ENCODE results near the gene VPS13D.

DNA sequence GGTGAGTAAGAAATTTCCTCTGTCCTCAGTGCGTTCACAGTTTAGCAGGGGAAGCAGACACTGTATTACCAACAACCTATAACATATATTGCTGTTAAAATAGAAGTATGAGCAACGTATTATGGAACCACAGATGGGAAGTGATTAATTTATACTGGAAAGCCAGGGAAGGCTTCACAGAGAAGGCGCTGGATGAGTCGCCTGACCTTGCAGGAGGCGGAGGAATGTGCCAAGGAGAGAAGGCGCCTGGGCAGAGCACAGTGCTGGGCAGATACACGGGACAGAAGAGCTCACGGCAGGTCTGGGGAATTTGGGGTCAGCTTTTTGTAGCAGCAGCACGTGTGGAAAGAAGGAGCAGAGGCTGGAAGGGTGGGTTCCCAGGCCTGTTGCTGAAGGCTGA, 271.8 kb downstream of the VPS13D start:
- TF ChIP-seq, protein P1, sequence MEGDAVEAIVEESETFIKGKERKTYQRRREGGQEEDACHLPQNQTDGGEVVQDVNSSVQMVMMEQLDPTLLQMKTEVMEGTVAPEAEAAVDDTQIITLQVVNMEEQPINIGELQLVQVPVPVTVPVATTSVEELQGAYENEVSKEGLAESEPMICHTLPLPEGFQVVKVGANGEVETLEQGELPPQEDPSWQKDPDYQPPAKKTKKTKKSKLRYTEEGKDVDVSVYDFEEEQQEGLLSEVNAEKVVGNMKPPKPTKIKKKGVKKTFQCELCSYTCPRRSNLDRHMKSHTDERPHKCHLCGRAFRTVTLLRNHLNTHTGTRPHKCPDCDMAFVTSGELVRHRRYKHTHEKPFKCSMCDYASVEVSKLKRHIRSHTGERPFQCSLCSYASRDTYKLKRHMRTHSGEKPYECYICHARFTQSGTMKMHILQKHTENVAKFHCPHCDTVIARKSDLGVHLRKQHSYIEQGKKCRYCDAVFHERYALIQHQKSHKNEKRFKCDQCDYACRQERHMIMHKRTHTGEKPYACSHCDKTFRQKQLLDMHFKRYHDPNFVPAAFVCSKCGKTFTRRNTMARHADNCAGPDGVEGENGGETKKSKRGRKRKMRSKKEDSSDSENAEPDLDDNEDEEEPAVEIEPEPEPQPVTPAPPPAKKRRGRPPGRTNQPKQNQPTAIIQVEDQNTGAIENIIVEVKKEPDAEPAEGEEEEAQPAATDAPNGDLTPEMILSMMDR (IDR thresholded peaks at IDR 0.05), result no peak
- TF ChIP-seq POLR2A (IDR thresholded peaks at IDR 0.05), result no peak
- no peak for TF ChIP-seq EP300 (IDR thresholded peaks at IDR 0.05)

All from ovary (tissue), 3 donors.